HCEC 1CT (cell line): ENCODE data around the gene ZKSCAN8.

Source experiments
- DNase-seq: peaks from one replicate; pipeline ENCODE4 v3.0.0-alpha.2; 2017

ZKSCAN8 gene

GRCh38 chr6:28207510-28208110, 65.9 kb downstream of the ZKSCAN8 start:
- DNase-seq: peak; percentile 44

GRCh38 chr6:28208111-28208659, 66.5 kb downstream of the ZKSCAN8 start:
- no peak for DNase-seq
